HCT116 (cell line): ENCODE data around the gene AAMP. TPM values are rescaled to one million over a fixed set of nuclear protein-coding genes. Genes with fewer than 3 reads are reported as not detected.

Experiments used
- ATAC-seq: fragments of 200-7000 bp; cut with Tn5 transposase; 2 replicates; pipeline ENCODE4 v1.9.1; 2020; ENCODE audit warnings: mild to moderate bottlenecking, moderate library complexity
- BruUV-seq: library from RNA; stranded (reverse); fragments of 400-500 nt; replicated peaks from 2 replicates; lab custom pipeline; 2021; lab: Mats Ljungman, UMichigan
- CTCF ChIA-PET: fragments of 300-600 bp; sonication (Branson Sonifier 250); formaldehyde crosslinking; loops from one replicate; lab custom pipeline; 2021; ENCODE audit warnings: antibody characterized with exemption; lab: Charles Lee
- POLR2A ChIA-PET: fragments of 300-600, 350-600 bp; sonication (Branson Sonifier 250); formaldehyde crosslinking; loops from one replicate; lab custom pipeline; 2021; ENCODE audit warnings: antibody characterized with exemption; lab: Charles Lee
- RAD21 ChIA-PET, 2 experiments: fragments of 300-600 bp; sonication (Branson Sonifier 250); formaldehyde crosslinking; loops; one replicate each; lab custom pipeline; 2023; ENCODE audit warnings: low total read pairs in 2 of 2; ENCODE audit not compliant: uncharacterized antibody in 2 of 2, unreplicated experiment in 2 of 2, low non-redundant PET in 1 of 2; lab: Charles Lee
- DNase-seq: peaks from one replicate; pipeline ENCODE4 v3.0.0-alpha.2; 2010; ENCODE audit warnings: low read depth, low spot score
- H2AFZ ChIP-seq: fragments of 200-600 bp; shearing (Covaris generic), sonication (generic); 2 replicates; pipeline ENCODE4 v1.6.1; 2017; ENCODE audit warnings: low read depth, mixed run types, mixed read lengths, antibody characterized with exemption, low read length; ENCODE audit not compliant: poor library complexity, severe bottlenecking
- H3K27ac ChIP-seq: 2 replicates; pipeline ENCODE4 v1.5.1; 2012; ENCODE audit warnings: low read depth, low read length
- H3K27me3 ChIP-seq: fragments of 200-600 bp; sonication (generic); 2 replicates; pipeline ENCODE4 v1.6.1; 2016; ENCODE audit warnings: mixed run types, low read length, mixed read lengths; ENCODE audit not compliant: insufficient read depth
- H3K36me3 ChIP-seq, 2 experiments: fragments of 200-500 bp in 1 of 2; fragments of 200-600 bp in 1 of 2; sonication (Bioruptor generic) in 1 of 2; sonication (generic) in 1 of 2; 2 replicates each; pipeline versions ENCODE4 v1.5.1 to v1.6.1; 2014 to 2016; ENCODE audit warnings: low read length in 2 of 2, inconsistent platforms in 1 of 2, mixed read lengths in 1 of 2, mixed run types in 1 of 2; ENCODE audit not compliant: insufficient read depth in 2 of 2, control insufficient read depth in 1 of 2
- H3K4me1 ChIP-seq, 2 experiments: fragments of 200-600 bp in 1 of 2; sonication (generic) in 1 of 2; 2 replicates each; pipeline versions ENCODE4 v1.5.1 to v1.6.1; 2012 to 2017; ENCODE audit warnings: low read length in 2 of 2, inconsistent platforms in 1 of 2, mild to moderate bottlenecking in 1 of 2, mixed read lengths in 1 of 2, mixed run types in 1 of 2, moderate library complexity in 1 of 2; ENCODE audit not compliant: insufficient read depth in 2 of 2, control insufficient read depth in 1 of 2
- H3K4me2 ChIP-seq: fragments of 200-600 bp; sonication (generic); 2 replicates; pipeline ENCODE4 v1.6.1; 2017; ENCODE audit warnings: mixed run types, low read length, mixed read lengths
- H3K4me3 ChIP-seq, 2 experiments: fragments of 200-600 bp in 1 of 2; sonication (generic) in 1 of 2; replicated peaks in 1 of 2; 2 replicates each; pipeline ENCODE4 v1.5.1; 2011 to 2016; ENCODE audit warnings: low read length in 2 of 2, control low read depth in 1 of 2, low read depth in 1 of 2, mild to moderate bottlenecking in 1 of 2, mixed read lengths in 1 of 2, mixed run types in 1 of 2
- H3K79me2 ChIP-seq: fragments of 200-600 bp; sonication (generic); 2 replicates; pipeline ENCODE4 v1.6.1; 2017; ENCODE audit warnings: mild to moderate bottlenecking, mixed run types, low read length, moderate library complexity, mixed read lengths; ENCODE audit not compliant: insufficient read depth
- H3K9ac ChIP-seq: fragments of 200-600 bp; sonication (generic); 2 replicates; pipeline ENCODE4 v1.6.1; 2016; ENCODE audit warnings: low read length, mixed read lengths
- H3K9me2 ChIP-seq: fragments of 200-600 bp; sonication (generic), shearing (Covaris generic); 2 replicates; pipeline ENCODE4 v1.6.1; 2017; ENCODE audit warnings: mixed run types, mild to moderate bottlenecking, moderate library complexity; ENCODE audit not compliant: insufficient read depth
- H3K9me3 ChIP-seq, 2 experiments: fragments of 200-500 bp in 1 of 2; fragments of 200-600 bp in 1 of 2; sonication (Bioruptor generic) in 1 of 2; sonication (generic) in 1 of 2; 2 replicates each; pipeline ENCODE4 v1.6.1; 2014 to 2017; ENCODE audit warnings: low read length in 2 of 2, mixed read lengths in 2 of 2, inconsistent platforms in 1 of 2, low read depth in 1 of 2, mild to moderate bottlenecking in 1 of 2, mixed run types in 1 of 2, moderate library complexity in 1 of 2; ENCODE audit not compliant: control insufficient read depth in 1 of 2, insufficient read depth in 1 of 2
- H4K20me1 ChIP-seq: fragments of 200-600 bp; sonication (generic), shearing (Covaris generic); 2 replicates; pipeline ENCODE4 v1.6.1; 2017; ENCODE audit warnings: mixed run types, mild to moderate bottlenecking, moderate library complexity; ENCODE audit not compliant: insufficient read depth
- CEBPB ChIP-seq: IDR thresholded peaks from 2 replicates; pipeline ENCODE4 v1.6.1; 2012; ENCODE audit warnings: low read depth
- EGR1 ChIP-seq: IDR thresholded peaks from 2 replicates; pipeline ENCODE4 v1.6.1; 2012; ENCODE audit warnings: low read depth
- EZH2phosphoT487 ChIP-seq: fragments of 200-600 bp; IDR thresholded peaks from 2 replicates; pipeline ENCODE4 v1.6.1; 2018; ENCODE audit warnings: antibody characterized with exemption, borderline replicate concordance
- FOSL1 ChIP-seq: IDR thresholded peaks from 2 replicates; pipeline ENCODE4 v1.6.1; 2012; ENCODE audit warnings: low read depth
- POLR2AphosphoS5 ChIP-seq: IDR thresholded peaks from 2 replicates; pipeline ENCODE4 v1.6.1; 2011; ENCODE audit warnings: mild to moderate bottlenecking, low read depth, low read length, moderate library complexity
- RAD21 ChIP-seq: IDR thresholded peaks from 2 replicates; pipeline ENCODE4 v1.6.1; 2012; ENCODE audit warnings: low read depth, mild to moderate bottlenecking
- SP1 ChIP-seq: IDR thresholded peaks from 2 replicates; pipeline ENCODE4 v1.6.1; 2012; ENCODE audit warnings: low read depth
- SRF ChIP-seq: IDR thresholded peaks from 2 replicates; pipeline ENCODE4 v1.6.1; 2012; ENCODE audit warnings: low read depth
- TCF7L2 ChIP-seq: IDR thresholded peaks from 2 replicates; pipeline ENCODE4 v1.7.0; 2011; ENCODE audit warnings: borderline replicate concordance, inconsistent platforms; ENCODE audit not compliant: insufficient read depth, insufficient read length; ENCODE audit errors: extremely low read depth
- intact Hi-C: fragments of 100-400 bp; cut with micrococcal nuclease; formaldehyde crosslinking; loops from 2 replicates; pipeline ENCODE4 v1.10.0; 2022
- total RNA-seq: library from RNA; stranded (reverse); gene quantifications from one replicate; pipeline ENCODE4 v1.2.1, GENCODE V29; 2021; ENCODE audit not compliant: unreplicated experiment
- TF ChIP-seq, protein P1 (sequence below): IDR thresholded peaks from 2 replicates; pipeline ENCODE4 v1.6.1; 2012
- TF ChIP-seq, protein P2 (sequence below): IDR thresholded peaks from 2 replicates; pipeline ENCODE4 v1.6.1; 2012; ENCODE audit warnings: low read depth

AAMP gene
- total RNA-seq, 1 experiment from 2014 or later = 111 TPM

DNA sequence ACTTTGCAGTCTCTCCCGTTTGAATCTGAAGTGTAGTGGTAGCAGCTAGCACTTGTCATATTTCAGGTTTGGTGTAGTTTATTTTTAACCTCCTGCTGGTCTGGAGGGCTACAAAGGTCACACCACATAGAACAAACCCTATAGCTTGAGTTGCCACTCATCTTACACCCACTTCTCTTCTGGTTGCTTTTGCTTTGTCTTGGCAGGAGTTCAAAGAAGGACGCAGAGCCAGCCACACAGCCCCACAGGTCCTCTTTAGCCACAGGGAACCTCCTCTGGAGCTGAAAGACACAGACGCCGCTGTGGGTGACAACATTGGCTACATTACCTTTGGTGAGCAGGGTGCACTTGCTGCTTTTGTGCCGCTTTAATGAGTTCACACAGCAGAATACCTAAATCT lies 24.7 kb downstream of the AAMP start:
- no peak overlapping the region for H3K4me3 ChIP-seq
- H3K27ac ChIP-seq = no peak overlapping the region
- H3K4me1 ChIP-seq = no peaks in the 10 kb centered on the region
- H4K20me1 ChIP-seq = no peaks in the 10 kb centered on the region
- H3K9ac ChIP-seq = no peak overlapping the region
- no peak for TF ChIP-seq EGR1
- TF ChIP-seq, protein P1, sequence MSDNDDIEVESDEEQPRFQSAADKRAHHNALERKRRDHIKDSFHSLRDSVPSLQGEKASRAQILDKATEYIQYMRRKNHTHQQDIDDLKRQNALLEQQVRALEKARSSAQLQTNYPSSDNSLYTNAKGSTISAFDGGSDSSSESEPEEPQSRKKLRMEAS = no peak
- no peak for TF ChIP-seq CEBPB
- no peak for TF ChIP-seq TCF7L2
- no peak for TF ChIP-seq FOSL1
- TF ChIP-seq, protein P2, sequence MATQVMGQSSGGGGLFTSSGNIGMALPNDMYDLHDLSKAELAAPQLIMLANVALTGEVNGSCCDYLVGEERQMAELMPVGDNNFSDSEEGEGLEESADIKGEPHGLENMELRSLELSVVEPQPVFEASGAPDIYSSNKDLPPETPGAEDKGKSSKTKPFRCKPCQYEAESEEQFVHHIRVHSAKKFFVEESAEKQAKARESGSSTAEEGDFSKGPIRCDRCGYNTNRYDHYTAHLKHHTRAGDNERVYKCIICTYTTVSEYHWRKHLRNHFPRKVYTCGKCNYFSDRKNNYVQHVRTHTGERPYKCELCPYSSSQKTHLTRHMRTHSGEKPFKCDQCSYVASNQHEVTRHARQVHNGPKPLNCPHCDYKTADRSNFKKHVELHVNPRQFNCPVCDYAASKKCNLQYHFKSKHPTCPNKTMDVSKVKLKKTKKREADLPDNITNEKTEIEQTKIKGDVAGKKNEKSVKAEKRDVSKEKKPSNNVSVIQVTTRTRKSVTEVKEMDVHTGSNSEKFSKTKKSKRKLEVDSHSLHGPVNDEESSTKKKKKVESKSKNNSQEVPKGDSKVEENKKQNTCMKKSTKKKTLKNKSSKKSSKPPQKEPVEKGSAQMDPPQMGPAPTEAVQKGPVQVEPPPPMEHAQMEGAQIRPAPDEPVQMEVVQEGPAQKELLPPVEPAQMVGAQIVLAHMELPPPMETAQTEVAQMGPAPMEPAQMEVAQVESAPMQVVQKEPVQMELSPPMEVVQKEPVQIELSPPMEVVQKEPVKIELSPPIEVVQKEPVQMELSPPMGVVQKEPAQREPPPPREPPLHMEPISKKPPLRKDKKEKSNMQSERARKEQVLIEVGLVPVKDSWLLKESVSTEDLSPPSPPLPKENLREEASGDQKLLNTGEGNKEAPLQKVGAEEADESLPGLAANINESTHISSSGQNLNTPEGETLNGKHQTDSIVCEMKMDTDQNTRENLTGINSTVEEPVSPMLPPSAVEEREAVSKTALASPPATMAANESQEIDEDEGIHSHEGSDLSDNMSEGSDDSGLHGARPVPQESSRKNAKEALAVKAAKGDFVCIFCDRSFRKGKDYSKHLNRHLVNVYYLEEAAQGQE = no peak
- no peak for TF ChIP-seq SRF
- no peak for TF ChIP-seq RAD21
- no peak for TF ChIP-seq SP1
- no peak for TF ChIP-seq POLR2AphosphoS5
- no peak for TF ChIP-seq EZH2phosphoT487
- ChIA-PET RAD21 (no interaction called here), POLR2A (no interaction called here), CTCF (no interaction called here)
- H2AFZ ChIP-seq = no peak overlapping the region
- no peaks in the 10 kb centered on the region for H3K9me3 ChIP-seq
- peaks cover 39 to 57% of the 10 kb centered on the region in 2 experiments; a peak in 3 of 4 replicates for H3K36me3 ChIP-seq
- H3K79me2 ChIP-seq = no peaks in the 10 kb centered on the region; the same call in 1 of the 2 replicates
- no peaks in the 10 kb centered on the region for H3K27me3 ChIP-seq
- intact Hi-C loops = no loop called here
- no TSS peak for BruUV-seq
- DNase-seq (no peak), ATAC-seq (no peak)
- H3K9me2 ChIP-seq = no peaks in the 10 kb centered on the region
- no peak overlapping the region for H3K4me2 ChIP-seq
